Mesothelial cell of epicardium (in vitro differentiated cells): ENCODE measurements around the gene OLFML2A. TPM values are rescaled to one million over a fixed set of nuclear protein-coding genes. Genes with fewer than 3 reads are reported as not detected.

ENCODE experiments used
- DNase-seq, 2 experiments: peaks; one replicate each; pipeline ENCODE4 v3.0.0; 2021; ENCODE audit warnings: low spot score in 2 of 2; ENCODE audit not compliant: unreplicated experiment in 2 of 2
- H3K27ac Mint-ChIP-seq: 2 replicates; pipeline ENCODE4 v1.8.0; 2021; ENCODE audit warnings: mixed read lengths
- H3K27me3 Mint-ChIP-seq: 2 replicates; pipeline ENCODE4 v1.8.0; 2021; ENCODE audit warnings: low read depth, mixed read lengths
- H3K36me3 Mint-ChIP-seq: 2 replicates; pipeline ENCODE4 v1.8.0; 2021; ENCODE audit warnings: mixed read lengths
- H3K4me1 Mint-ChIP-seq: 2 replicates; pipeline ENCODE4 v1.8.0; 2021; ENCODE audit warnings: mixed read lengths
- H3K4me3 Mint-ChIP-seq: 2 replicates; pipeline ENCODE4 v1.8.0; 2021; ENCODE audit warnings: mild to moderate bottlenecking, moderate library complexity, mixed read lengths
- H3K9me3 Mint-ChIP-seq: 2 replicates; pipeline ENCODE4 v1.8.0; 2021; ENCODE audit warnings: mixed read lengths
- CTCF ChIP-seq: fragments of 200-600 bp; sonication (generic); IDR thresholded peaks from one replicate; pipeline ENCODE4 v1.5.0; 2021; ENCODE audit warnings: antibody characterized with exemption; ENCODE audit not compliant: unreplicated experiment
- total RNA-seq: library from RNA; stranded (reverse); gene quantifications from 3 replicates; pipeline ENCODE4 v1.2.1, GENCODE V29; 2021

OLFML2A gene
- total RNA-seq, 1 donor from 2014 or later = 37.4 TPM

GRCh38 chr9:124810663-124811355 lies 33.9 kb downstream of the OLFML2A start:
- Mint-ChIP-seq H3K4me3 (peak overlapping the region; percentile 36), H3K36me3 (peaks cover 2% of the 10 kb centered on the region), H3K9me3 (no peaks in the 10 kb centered on the region), H3K27me3 (no peaks in the 10 kb centered on the region), H3K27ac (peak overlapping the region; percentile 99), H3K4me1 (peaks cover 42% of the 10 kb centered on the region)
- TF ChIP-seq CTCF = no peak
- DNase-seq = peak in 1 of 2 experiments; percentile 64

GRCh38 chr9:124812441-124812876 lies 35.5 kb downstream of the OLFML2A start:
- Mint-ChIP-seq H3K9me3 (no peaks in the 10 kb centered on the region), H3K27ac (peak overlapping the region; percentile 99), H3K4me3 (peak overlapping the region; percentile 10), H3K27me3 (no peaks in the 10 kb centered on the region), H3K36me3 (peaks cover 2% of the 10 kb centered on the region), H3K4me1 (peaks cover 45% of the 10 kb centered on the region)
- peak in 1 of 2 experiments; percentile 54 for DNase-seq
- TF ChIP-seq CTCF = no peak

- Mint-ChIP-seq H3K4me1 (peaks cover 46% of the 10 kb centered on the region), H3K36me3 (peaks cover 2% of the 10 kb centered on the region), H3K9me3 (no peaks in the 10 kb centered on the region), H3K4me3 (no peak overlapping the region), H3K27me3 (no peaks in the 10 kb centered on the region), H3K27ac (peak overlapping the region; percentile 99)
- no peak for DNase-seq
- TF ChIP-seq CTCF = no peak
These were observed 36.1 kb downstream of the OLFML2A start for GRCh38 chr9:124813041-124813440.

DNA sequence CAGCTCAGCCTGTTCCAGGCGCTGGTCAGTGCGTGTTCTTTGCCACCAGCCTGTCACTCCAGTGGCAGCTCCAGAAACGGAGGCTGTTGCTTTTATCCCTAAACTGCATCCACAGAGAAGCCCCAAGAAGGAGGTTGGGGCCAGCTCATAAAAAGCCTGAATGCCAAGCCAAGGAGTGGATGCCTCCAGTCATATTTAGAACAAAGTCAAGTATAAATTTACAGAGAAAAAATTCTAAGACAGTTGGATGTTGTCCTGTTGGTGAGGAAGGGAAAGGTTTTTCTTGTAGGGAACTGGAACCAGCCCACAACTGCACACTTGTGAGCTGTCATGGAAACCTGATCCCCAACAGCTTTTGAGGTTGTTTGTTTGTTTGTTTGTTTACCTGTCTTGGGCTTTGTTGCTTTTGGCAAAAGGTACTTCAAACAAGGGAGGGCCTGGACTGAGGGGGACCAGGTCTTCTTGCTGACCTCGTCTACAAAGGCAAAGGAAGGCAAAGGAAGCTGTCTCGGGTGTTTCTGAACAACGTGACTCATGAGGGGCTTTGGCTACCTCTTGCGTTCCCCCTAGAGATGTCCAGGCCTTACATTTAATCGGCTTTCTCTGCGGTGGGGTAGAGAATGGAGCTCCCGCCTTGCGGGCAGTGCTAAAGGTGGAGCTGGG lies 36.7 kb downstream of the OLFML2A start:
- peaks cover 47% of the 10 kb centered on the region for H3K4me1 Mint-ChIP-seq
- H3K36me3 Mint-ChIP-seq = no peaks in the 10 kb centered on the region
- no peak overlapping the region for H3K4me3 Mint-ChIP-seq
- no peak for DNase-seq
- no peaks in the 10 kb centered on the region for H3K9me3 Mint-ChIP-seq
- peak overlapping the region; percentile 99 for H3K27ac Mint-ChIP-seq
- no peak for TF ChIP-seq CTCF
- H3K27me3 Mint-ChIP-seq = no peaks in the 10 kb centered on the region

- H3K36me3 Mint-ChIP-seq = no peaks in the 10 kb centered on the region
- H3K27ac Mint-ChIP-seq = peak overlapping the region; percentile 86
- no peak overlapping the region for H3K4me3 Mint-ChIP-seq
- no peaks in the 10 kb centered on the region for H3K9me3 Mint-ChIP-seq
- TF ChIP-seq CTCF = no peak
- no peaks in the 10 kb centered on the region for H3K27me3 Mint-ChIP-seq
- DNase-seq = no peak
- peaks cover 47% of the 10 kb centered on the region for H3K4me1 Mint-ChIP-seq
These were observed 37.2 kb downstream of the OLFML2A start for GRCh38 chr9:124814164-124814535.
